GM12873 (cell line): ENCODE measurements around the gene LYPLAL1.

Experiments
- TF ChIP-seq, protein P1 (sequence below): IDR thresholded peaks from 2 replicates; pipeline ENCODE4 v1.5.1; 2012; ENCODE audit warnings: low read depth, mild to moderate bottlenecking, moderate library complexity, low read length, control low read depth; ENCODE audit not compliant: insufficient read depth; ENCODE audit errors: missing control alignments

LYPLAL1 gene

DNA sequence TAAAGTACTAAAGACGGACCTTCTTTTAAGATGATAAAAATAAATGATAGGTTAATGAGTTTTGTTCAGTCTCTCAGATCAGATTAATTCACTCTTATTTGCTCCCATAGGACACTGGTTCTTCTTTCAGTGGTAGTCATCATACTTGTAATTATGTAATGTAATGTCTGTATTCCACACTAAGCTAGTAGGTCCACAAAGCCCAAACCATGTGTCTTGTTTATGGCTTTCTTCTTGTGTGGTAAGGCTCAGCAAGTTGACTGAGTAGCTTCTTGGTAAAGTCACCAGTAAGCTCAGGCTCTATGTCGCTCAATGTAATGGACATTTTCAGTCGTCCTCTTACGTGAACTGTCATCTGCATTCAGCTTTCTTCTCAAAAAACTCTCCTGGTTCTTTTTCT lies 2.5 kb downstream of the LYPLAL1 start:
- TF ChIP-seq, protein P1, sequence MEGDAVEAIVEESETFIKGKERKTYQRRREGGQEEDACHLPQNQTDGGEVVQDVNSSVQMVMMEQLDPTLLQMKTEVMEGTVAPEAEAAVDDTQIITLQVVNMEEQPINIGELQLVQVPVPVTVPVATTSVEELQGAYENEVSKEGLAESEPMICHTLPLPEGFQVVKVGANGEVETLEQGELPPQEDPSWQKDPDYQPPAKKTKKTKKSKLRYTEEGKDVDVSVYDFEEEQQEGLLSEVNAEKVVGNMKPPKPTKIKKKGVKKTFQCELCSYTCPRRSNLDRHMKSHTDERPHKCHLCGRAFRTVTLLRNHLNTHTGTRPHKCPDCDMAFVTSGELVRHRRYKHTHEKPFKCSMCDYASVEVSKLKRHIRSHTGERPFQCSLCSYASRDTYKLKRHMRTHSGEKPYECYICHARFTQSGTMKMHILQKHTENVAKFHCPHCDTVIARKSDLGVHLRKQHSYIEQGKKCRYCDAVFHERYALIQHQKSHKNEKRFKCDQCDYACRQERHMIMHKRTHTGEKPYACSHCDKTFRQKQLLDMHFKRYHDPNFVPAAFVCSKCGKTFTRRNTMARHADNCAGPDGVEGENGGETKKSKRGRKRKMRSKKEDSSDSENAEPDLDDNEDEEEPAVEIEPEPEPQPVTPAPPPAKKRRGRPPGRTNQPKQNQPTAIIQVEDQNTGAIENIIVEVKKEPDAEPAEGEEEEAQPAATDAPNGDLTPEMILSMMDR: no peak

GRCh38 chr1:219177363-219177762 lies 3.7 kb downstream of the LYPLAL1 start:
- TF ChIP-seq, protein P1: no peak

DNA sequence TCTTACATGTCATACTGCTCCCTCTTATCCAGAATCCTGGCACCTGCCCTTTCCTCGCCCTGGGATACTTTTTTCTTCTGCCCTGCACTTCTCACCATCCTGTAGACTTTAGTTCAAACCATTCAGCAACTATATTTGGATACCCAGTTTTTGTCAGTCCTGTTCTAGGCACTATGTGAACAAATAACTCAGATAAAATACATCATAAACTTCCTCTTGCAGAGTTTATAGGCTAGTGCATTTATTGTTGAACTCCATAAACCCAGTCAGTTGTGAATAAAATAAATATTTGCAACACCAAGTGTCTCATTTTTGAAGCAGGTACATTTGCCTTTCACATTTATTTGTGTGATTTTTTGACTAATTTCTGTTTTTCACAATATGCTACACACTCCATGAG lies 4.3 kb downstream of the LYPLAL1 start:
- TF ChIP-seq, protein P1: no peak

- TF ChIP-seq, protein P1: no peak
These were observed 5.6 kb downstream of the LYPLAL1 start for GRCh38 chr1:219179293-219179692.

- TF ChIP-seq, protein P1: no peak
These were observed 10.7 kb downstream of the LYPLAL1 start for GRCh38 chr1:219184337-219184736.

DNA sequence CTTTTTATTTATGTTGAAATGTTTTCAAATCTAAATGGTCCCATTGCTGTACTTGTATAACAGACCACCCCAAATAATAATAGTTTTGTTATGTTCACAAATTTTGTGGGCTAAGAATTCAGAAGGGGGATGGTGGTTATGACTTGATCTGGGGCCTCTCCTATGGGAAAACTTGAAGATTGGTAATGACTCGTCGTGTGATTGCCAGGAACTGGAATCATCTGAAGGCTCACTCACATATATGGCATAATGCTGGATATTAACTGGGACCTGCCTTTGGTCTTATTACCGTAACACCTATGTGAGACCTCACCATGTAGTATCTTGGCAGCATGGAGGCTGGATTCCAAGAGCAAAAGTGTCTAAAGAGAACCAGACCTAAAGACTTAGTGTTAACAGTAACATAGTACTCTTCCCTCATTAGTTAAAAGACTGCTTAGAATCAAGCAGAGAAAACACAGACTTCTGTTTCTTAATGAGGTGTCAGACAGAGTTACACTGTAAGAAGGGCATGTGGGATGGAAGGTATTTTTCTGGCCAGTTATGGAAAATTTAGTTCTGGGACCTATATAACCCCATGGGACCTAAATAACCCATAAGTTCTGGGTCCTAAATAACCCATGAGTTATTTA lies 11.9 kb downstream of the LYPLAL1 start:
- TF ChIP-seq, protein P1: no peak

DNA sequence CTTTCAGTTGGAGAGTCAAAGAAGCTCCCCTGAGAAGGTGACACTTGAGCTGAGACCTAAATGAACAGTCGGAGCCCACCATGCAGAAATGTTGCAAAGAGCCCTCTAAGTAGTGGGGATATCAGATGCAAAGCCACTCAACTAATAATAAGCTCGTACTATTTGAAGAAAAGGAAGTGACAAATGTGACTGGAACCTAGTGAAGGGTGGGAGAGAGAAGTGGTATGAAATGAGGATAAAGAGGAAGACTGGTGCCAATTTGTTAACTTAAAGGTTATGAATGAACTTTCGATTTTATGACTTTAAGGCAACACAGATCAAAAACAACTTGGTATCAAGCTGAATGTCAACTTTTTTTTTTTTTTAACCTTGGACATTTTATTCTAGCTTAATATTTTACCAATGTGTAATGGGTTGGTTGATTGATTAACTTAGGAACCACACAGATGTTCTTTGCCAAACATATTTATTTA lies 14.7 kb downstream of the LYPLAL1 start:
- TF ChIP-seq, protein P1: no peak
